Measurements from ENCODE around the gene MDM2.

MDM2 gene

DNA sequence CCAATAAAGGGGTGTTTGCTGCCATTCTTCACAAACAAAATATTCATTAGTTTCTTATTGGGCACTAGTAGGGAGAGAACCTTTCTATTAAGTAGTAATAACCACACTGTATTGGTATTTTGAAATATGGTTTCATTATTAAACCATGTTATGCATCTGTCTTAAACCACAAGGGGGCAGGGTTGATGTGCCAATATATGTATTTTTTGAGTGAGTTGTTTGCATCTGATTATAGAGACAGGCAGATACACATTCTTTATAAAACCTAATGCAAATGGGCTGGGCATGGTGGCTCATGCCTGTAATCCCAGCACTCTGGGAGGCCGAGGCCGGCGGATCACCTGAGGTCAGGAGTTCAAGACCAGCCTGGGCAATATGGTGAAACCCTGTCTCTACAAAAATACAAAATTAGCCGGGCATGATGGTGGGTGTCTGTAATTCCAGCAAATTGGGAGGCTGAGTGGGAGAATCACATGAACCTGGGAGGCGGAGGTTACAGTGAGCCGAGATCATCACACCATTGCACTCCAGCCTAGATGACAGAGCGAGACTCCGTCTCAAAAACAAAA, 56.0 kb downstream of the MDM2 start:
- TF ChIP-seq, protein P1, sequence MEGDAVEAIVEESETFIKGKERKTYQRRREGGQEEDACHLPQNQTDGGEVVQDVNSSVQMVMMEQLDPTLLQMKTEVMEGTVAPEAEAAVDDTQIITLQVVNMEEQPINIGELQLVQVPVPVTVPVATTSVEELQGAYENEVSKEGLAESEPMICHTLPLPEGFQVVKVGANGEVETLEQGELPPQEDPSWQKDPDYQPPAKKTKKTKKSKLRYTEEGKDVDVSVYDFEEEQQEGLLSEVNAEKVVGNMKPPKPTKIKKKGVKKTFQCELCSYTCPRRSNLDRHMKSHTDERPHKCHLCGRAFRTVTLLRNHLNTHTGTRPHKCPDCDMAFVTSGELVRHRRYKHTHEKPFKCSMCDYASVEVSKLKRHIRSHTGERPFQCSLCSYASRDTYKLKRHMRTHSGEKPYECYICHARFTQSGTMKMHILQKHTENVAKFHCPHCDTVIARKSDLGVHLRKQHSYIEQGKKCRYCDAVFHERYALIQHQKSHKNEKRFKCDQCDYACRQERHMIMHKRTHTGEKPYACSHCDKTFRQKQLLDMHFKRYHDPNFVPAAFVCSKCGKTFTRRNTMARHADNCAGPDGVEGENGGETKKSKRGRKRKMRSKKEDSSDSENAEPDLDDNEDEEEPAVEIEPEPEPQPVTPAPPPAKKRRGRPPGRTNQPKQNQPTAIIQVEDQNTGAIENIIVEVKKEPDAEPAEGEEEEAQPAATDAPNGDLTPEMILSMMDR (IDR thresholded peaks at IDR 0.05; ENCODE audit: low read depth, low read length) = peak; percentile 54
- DNase-seq (ENCODE audit: extremely low read depth, low read depth) = peak; percentile 24

DNA sequence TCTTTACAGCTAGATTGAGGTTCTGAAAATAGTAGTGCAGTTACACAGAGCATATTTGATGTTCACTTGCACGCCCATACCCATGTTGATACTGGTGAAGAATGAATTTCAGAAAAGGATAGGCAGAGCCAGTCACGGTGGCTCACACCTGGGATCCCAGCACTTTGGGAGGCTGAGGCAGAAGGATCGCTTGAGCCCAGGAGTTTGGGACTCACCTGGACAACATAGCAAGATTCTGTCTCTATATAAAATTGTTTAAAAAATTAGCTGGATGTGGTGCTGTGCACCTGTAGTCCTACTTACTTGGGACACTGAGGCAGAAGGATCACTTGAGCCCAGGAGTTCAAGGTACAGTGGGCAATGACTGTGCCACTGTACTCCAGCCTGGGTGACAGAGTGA, 56.6 kb downstream of the MDM2 start:
- DNase-seq (ENCODE audit: extremely low read depth, low read depth) = no peak
- TF ChIP-seq, protein P1 (IDR thresholded peaks at IDR 0.05; ENCODE audit: low read depth, low read length) = no peak

DNA sequence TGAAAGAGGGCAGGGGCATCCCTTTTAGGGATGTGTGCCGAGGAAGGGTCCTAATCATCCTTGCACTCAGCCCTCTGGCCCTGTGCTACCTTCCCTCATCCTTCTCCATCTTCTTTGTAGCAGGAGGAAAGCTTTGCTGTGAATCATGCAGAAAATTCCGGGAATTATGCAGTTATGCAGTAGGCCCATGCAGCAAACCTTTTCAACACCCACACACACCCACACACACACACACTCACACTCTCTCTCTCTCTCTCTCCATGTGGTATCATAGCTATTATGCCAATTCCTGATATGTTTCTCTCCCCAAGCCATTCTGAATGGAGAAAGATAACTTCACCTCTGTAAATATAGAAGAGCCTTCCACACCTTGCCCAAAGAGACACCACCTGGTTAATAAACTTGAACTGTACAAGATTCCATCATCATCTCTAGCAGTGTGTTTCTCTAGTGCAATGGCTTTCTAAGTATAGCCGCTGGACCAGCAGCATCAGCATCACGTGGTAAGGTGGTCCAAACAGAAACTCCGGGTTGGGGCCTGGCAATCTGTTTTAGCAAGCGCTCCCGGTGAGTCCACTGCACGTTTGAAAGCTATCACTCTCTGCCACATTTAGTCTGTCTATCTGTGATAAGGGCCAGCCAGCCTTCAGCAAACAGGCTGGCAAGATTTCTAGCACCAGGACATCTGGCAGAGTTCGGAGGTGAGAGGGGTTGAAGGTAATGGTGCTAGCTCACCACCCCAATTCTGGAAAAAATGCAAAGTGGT, 57.6 kb downstream of the MDM2 start:
- TF ChIP-seq, protein P1 (IDR thresholded peaks at IDR 0.05; ENCODE audit: low read depth, low read length) = no peak
- no peak for DNase-seq (ENCODE audit: extremely low read depth, low read depth)

DNA sequence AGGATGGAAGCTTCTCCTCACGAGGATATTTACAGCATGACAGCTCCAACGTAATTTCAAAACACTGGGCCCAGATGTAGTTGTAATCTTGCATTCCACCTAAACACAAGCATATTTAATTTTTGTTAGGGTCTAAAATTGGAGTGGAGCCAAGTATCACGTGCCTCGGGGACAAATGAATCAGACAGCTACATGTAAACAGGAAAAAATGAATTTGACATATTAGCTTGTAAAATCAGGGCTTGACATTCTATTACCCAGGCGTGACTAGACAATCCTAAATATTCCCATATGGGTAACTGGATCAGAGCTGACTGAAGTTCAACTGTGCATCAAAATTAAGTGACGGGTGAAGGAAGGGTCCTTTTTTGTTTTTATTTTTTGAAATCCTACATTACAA, 59.0 kb downstream of the MDM2 start:
- DNase-seq (ENCODE audit: extremely low read depth, low read depth) = peak; percentile 60
- TF ChIP-seq, protein P1 (IDR thresholded peaks at IDR 0.05; ENCODE audit: low read depth, low read length) = no peak

DNA sequence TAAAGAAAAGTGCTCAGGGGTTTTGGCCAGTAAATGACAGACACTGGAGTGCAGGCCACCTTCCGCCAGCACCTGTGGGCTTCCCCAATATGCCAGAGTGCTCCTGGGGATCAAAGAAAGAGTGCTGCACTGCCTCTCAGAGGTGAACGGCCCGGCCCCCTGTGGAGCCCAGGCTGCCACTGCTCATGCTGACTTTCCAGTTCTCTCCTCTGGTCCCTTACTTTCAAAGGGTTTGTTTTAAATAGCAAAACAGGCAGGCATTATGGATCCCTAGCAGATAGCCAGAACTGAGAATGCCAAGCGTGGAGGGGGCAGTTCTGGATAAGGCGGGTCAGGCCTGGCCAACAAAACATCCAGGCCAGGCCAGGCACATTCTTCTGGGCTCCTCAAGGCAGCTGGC, 59.6 kb downstream of the MDM2 start:
- TF ChIP-seq, protein P1 (IDR thresholded peaks at IDR 0.05; ENCODE audit: low read depth, low read length) = no peak
- DNase-seq (ENCODE audit: extremely low read depth, low read depth) = no peak

DNA sequence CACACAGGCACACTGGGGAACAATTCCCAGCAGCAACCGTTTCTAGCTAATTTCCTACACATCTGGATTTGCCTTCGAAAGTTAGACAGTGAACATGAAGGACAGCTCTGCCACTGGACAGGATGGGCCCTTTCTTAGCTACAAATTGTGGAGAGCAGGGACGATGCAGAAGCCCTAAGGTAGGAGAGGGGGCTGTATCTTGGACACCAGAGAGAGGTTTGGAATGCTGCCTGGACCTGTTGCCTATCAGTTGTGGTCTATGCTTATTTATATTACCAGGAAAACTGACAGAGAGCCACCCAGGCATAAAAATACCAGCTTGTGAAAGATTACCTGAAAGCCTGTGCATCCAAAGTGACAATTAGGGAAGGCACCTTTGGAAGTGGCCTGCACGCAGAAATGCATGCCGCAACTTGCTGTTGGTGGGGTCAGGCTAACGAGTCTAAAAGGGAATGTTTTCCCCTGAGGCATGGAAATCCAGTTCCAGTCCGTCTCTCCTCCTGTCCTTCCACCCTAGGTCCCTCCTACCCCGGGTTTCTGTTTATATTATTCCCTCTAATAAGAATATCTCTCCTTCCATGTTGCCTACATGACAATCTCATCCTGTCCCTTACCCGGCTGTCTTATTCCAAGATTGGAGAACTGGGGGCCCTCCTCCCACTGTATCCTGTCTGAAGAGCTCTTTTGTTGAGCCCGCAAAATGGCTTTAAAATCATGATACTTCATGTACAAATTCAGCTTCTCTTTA, 60.2 kb downstream of the MDM2 start:
- TF ChIP-seq, protein P1 (IDR thresholded peaks at IDR 0.05; ENCODE audit: low read depth, low read length) = no peak
- no peak for DNase-seq (ENCODE audit: extremely low read depth, low read depth)

DNA sequence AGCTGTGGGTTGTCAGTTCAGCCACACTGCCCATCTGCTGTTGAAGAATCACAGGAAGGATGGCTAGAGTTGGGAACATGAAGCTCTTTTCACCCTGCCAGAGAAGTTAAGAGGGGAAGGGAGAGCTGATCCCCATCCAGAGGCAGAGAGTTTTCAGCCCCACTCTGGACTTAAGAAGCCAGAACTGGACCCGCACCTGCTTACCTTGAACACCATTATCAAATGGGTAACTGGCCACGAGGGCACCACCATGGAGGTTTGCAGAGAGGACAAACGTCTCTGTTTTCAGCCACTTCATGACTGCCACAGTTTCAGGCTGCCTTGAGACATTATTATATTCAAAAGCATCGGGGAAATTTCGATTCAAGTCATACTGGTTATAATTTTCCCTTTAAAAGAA, 62.0 kb downstream of the MDM2 start:
- TF ChIP-seq, protein P1 (IDR thresholded peaks at IDR 0.05; ENCODE audit: low read depth, low read length) = no peak
- DNase-seq (ENCODE audit: extremely low read depth, low read depth) = no peak

All from AG09319 (cell line).